Measurements from ENCODE around the gene HYAL1.

HYAL1 gene

GRCh38 chr3:50297384-50297775, 6.0 kb downstream of the HYAL1 start:
- TF ChIP-seq ZNF565 (CRISPR knock-in tag; conservative IDR thresholded peaks at IDR 0.05; ENCODE audit: low read depth) (no peak), ZNF8 (CRISPR knock-in tag; IDR thresholded peaks at IDR 0.05) (no peak), BACH2 (CRISPR knock-in tag; IDR thresholded peaks at IDR 0.05; ENCODE audit: borderline replicate concordance) (no peak), ZFP30 (CRISPR knock-in tag; IDR thresholded peaks at IDR 0.05) (no peak), ZNF70 (CRISPR knock-in tag; IDR thresholded peaks at IDR 0.05) (no peak)
- TF ChIP-seq, protein P1, sequence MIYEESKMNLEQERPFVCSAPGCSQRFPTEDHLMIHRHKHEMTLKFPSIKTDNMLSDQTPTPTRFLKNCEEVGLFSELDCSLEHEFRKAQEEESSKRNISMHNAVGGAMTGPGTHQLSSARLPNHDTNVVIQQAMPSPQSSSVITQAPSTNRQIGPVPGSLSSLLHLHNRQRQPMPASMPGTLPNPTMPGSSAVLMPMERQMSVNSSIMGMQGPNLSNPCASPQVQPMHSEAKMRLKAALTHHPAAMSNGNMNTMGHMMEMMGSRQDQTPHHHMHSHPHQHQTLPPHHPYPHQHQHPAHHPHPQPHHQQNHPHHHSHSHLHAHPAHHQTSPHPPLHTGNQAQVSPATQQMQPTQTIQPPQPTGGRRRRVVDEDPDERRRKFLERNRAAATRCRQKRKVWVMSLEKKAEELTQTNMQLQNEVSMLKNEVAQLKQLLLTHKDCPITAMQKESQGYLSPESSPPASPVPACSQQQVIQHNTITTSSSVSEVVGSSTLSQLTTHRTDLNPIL (CRISPR knock-in tag; IDR thresholded peaks at IDR 0.05; ENCODE audit: low read depth) = no peak
- ATAC-seq = no peak

DNA sequence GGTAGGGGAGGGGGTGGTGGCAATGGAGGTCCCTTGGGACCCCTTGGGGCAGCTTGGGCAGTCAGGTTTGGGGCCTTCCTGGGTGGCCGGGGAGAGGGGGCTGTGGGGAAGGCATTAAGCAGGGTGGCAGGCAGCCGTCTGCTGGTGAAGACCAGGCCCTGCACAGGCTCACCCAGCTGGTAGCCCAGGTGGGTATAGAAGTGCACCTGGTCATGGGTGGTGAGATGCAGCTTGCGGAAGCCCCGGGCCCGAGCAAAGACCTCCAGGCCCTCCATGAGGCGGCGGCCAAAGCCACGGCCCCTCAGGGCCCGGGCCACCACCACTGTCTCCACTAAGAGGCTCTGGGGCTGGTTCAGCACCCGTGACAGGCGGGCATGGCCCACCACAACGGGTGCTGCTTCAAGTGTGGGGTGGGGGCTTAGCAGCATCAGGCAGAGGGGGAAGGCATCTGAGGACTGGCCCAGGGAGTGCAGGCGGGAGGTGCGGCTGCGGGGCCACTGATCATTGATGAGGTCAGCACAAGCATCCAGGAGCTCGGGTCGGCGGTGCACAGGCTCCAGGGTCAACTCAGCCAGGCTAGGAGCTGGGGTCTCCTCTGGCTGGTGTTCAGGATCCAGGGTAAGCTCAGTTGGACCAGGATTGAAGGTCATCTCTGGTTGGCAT, 6.5 kb downstream of the HYAL1 start:
- no peak for TF ChIP-seq TOX (CRISPR knock-in tag; IDR thresholded peaks at IDR 0.05; ENCODE audit: borderline replicate concordance)
- TF ChIP-seq ISL1 (CRISPR knock-in tag; IDR thresholded peaks at IDR 0.05) = no peak
- TF ChIP-seq ARNTL (CRISPR knock-in tag; IDR thresholded peaks at IDR 0.05; ENCODE audit: borderline replicate concordance, low read depth) = no peak
- no peak for TF ChIP-seq SNAI2 (CRISPR knock-in tag; IDR thresholded peaks at IDR 0.05)
- no peak for TF ChIP-seq ZNF70 (CRISPR knock-in tag; IDR thresholded peaks at IDR 0.05)
- no peak for TF ChIP-seq ZFP30 (CRISPR knock-in tag; IDR thresholded peaks at IDR 0.05)
- no peak for TF ChIP-seq ESRRG (CRISPR knock-in tag; IDR thresholded peaks at IDR 0.05)
- no peak for TF ChIP-seq OSR1 (CRISPR knock-in tag; IDR thresholded peaks at IDR 0.05)
- no peak for TF ChIP-seq ZNF8 (CRISPR knock-in tag; IDR thresholded peaks at IDR 0.05)
- no peak for TF ChIP-seq ZNF565 (CRISPR knock-in tag; conservative IDR thresholded peaks at IDR 0.05; ENCODE audit: low read depth)
- TF ChIP-seq, protein P2, sequence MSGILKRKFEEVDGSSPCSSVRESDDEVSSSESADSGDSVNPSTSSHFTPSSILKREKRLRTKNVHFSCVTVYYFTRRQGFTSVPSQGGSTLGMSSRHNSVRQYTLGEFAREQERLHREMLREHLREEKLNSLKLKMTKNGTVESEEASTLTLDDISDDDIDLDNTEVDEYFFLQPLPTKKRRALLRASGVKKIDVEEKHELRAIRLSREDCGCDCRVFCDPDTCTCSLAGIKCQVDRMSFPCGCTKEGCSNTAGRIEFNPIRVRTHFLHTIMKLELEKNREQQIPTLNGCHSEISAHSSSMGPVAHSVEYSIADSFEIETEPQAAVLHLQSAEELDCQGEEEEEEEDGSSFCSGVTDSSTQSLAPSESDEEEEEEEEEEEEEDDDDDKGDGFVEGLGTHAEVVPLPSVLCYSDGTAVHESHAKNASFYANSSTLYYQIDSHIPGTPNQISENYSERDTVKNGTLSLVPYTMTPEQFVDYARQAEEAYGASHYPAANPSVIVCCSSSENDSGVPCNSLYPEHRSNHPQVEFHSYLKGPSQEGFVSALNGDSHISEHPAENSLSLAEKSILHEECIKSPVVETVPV (CRISPR knock-in tag; IDR thresholded peaks at IDR 0.05) = no peak
- TF ChIP-seq BACH2 (CRISPR knock-in tag; IDR thresholded peaks at IDR 0.05; ENCODE audit: borderline replicate concordance) = no peak
- TF ChIP-seq, protein P3, sequence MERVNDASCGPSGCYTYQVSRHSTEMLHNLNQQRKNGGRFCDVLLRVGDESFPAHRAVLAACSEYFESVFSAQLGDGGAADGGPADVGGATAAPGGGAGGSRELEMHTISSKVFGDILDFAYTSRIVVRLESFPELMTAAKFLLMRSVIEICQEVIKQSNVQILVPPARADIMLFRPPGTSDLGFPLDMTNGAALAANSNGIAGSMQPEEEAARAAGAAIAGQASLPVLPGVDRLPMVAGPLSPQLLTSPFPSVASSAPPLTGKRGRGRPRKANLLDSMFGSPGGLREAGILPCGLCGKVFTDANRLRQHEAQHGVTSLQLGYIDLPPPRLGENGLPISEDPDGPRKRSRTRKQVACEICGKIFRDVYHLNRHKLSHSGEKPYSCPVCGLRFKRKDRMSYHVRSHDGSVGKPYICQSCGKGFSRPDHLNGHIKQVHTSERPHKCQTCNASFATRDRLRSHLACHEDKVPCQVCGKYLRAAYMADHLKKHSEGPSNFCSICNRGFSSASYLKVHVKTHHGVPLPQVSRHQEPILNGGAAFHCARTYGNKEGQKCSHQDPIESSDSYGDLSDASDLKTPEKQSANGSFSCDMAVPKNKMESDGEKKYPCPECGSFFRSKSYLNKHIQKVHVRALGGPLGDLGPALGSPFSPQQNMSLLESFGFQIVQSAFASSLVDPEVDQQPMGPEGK (CRISPR knock-in tag; IDR thresholded peaks at IDR 0.05; ENCODE audit: borderline replicate concordance) = no peak
- TF ChIP-seq, protein P1 (CRISPR knock-in tag; IDR thresholded peaks at IDR 0.05; ENCODE audit: low read depth) = no peak
- no peak for ATAC-seq

GRCh38 chr3:50295553-50296431, 7.6 kb downstream of the HYAL1 start:
- no peak for ATAC-seq
- TF ChIP-seq, protein P4, sequence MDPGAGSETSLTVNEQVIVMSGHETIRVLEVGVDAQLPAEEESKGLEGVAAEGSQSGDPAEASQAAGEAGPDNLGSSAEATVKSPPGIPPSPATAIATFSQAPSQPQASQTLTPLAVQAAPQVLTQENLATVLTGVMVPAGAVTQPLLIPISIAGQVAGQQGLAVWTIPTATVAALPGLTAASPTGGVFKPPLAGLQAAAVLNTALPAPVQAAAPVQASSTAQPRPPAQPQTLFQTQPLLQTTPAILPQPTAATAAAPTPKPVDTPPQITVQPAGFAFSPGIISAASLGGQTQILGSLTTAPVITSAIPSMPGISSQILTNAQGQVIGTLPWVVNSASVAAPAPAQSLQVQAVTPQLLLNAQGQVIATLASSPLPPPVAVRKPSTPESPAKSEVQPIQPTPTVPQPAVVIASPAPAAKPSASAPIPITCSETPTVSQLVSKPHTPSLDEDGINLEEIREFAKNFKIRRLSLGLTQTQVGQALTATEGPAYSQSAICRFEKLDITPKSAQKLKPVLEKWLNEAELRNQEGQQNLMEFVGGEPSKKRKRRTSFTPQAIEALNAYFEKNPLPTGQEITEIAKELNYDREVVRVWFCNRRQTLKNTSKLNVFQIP (CRISPR knock-in tag; IDR thresholded peaks at IDR 0.05; ENCODE audit: borderline replicate concordance, low read depth) = no peak
- no peak for TF ChIP-seq ZFP30 (CRISPR knock-in tag; IDR thresholded peaks at IDR 0.05)
- TF ChIP-seq ZNF8 (CRISPR knock-in tag; IDR thresholded peaks at IDR 0.05) = no peak
- TF ChIP-seq, protein P5, sequence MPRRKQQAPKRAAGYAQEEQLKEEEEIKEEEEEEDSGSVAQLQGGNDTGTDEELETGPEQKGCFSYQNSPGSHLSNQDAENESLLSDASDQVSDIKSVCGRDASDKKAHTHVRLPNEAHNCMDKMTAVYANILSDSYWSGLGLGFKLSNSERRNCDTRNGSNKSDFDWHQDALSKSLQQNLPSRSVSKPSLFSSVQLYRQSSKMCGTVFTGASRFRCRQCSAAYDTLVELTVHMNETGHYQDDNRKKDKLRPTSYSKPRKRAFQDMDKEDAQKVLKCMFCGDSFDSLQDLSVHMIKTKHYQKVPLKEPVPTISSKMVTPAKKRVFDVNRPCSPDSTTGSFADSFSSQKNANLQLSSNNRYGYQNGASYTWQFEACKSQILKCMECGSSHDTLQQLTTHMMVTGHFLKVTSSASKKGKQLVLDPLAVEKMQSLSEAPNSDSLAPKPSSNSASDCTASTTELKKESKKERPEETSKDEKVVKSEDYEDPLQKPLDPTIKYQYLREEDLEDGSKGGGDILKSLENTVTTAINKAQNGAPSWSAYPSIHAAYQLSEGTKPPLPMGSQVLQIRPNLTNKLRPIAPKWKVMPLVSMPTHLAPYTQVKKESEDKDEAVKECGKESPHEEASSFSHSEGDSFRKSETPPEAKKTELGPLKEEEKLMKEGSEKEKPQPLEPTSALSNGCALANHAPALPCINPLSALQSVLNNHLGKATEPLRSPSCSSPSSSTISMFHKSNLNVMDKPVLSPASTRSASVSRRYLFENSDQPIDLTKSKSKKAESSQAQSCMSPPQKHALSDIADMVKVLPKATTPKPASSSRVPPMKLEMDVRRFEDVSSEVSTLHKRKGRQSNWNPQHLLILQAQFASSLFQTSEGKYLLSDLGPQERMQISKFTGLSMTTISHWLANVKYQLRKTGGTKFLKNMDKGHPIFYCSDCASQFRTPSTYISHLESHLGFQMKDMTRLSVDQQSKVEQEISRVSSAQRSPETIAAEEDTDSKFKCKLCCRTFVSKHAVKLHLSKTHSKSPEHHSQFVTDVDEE (CRISPR knock-in tag; IDR thresholded peaks at IDR 0.05) = no peak
- TF ChIP-seq TCF4 (CRISPR knock-in tag; IDR thresholded peaks at IDR 0.05; ENCODE audit: borderline replicate concordance) = no peak
- TF ChIP-seq BACH2 (CRISPR knock-in tag; IDR thresholded peaks at IDR 0.05; ENCODE audit: borderline replicate concordance) = no peak
- TF ChIP-seq ARNTL (CRISPR knock-in tag; IDR thresholded peaks at IDR 0.05; ENCODE audit: borderline replicate concordance, low read depth) = no peak
- TF ChIP-seq ZC3H10 (CRISPR knock-in tag; IDR thresholded peaks at IDR 0.05) = no peak
- TF ChIP-seq ZFP3 (CRISPR knock-in tag; IDR thresholded peaks at IDR 0.05) = no peak
- no peak for TF ChIP-seq TOX (CRISPR knock-in tag; IDR thresholded peaks at IDR 0.05; ENCODE audit: borderline replicate concordance)
- no peak for TF ChIP-seq RARB (CRISPR knock-in tag; IDR thresholded peaks at IDR 0.05)
- TF ChIP-seq, protein P1 (CRISPR knock-in tag; IDR thresholded peaks at IDR 0.05; ENCODE audit: low read depth) = no peak
- TF ChIP-seq, protein P2 (CRISPR knock-in tag; IDR thresholded peaks at IDR 0.05) = no peak
- TF ChIP-seq PPARA (CRISPR knock-in tag; IDR thresholded peaks at IDR 0.05; ENCODE audit: borderline replicate concordance) = no peak
